HUES6 (cell line): Measurements from ENCODE around the gene NTN1.
A peak's percentile ranks its signal among the peaks of the same experiment; 100 is the strongest.
"Not testable (repeated sequence)": the region's sequence is repeated elsewhere in the genome, so short reads cannot be mapped to it uniquely, and the experiment has no call there.

Experiments used
- H3K27ac ChIP-seq: 2 replicates; pipeline ENCODE4 v1.7.0; 2013; ENCODE audit warnings: low read depth, mild to moderate bottlenecking, low read length, inconsistent platforms
- H3K27me3 ChIP-seq: 2 replicates; pipeline ENCODE4 v1.6.1; 2013; ENCODE audit warnings: low read length; ENCODE audit not compliant: control insufficient read depth, insufficient read depth
- H3K36me3 ChIP-seq: 2 replicates; pipeline ENCODE4 v1.6.1; 2013; ENCODE audit warnings: low read length; ENCODE audit not compliant: control insufficient read depth, insufficient read depth
- H3K4me1 ChIP-seq: 2 replicates; pipeline ENCODE4 v1.6.1; 2013; ENCODE audit warnings: low read length; ENCODE audit not compliant: control insufficient read depth, insufficient read depth
- H3K4me3 ChIP-seq: 2 replicates; pipeline ENCODE4 v1.5.1; 2013; ENCODE audit warnings: low read depth, low read length
- H3K9ac ChIP-seq: one replicate; pipeline ENCODE4 v1.6.1; 2013; ENCODE audit warnings: mild to moderate bottlenecking, low read length
- H3K9me3 ChIP-seq: 2 replicates; pipeline ENCODE4 v1.6.1; 2013; ENCODE audit warnings: low read depth, low read length; ENCODE audit not compliant: control insufficient read depth, insufficient read depth

Gene NTN1

DNA sequence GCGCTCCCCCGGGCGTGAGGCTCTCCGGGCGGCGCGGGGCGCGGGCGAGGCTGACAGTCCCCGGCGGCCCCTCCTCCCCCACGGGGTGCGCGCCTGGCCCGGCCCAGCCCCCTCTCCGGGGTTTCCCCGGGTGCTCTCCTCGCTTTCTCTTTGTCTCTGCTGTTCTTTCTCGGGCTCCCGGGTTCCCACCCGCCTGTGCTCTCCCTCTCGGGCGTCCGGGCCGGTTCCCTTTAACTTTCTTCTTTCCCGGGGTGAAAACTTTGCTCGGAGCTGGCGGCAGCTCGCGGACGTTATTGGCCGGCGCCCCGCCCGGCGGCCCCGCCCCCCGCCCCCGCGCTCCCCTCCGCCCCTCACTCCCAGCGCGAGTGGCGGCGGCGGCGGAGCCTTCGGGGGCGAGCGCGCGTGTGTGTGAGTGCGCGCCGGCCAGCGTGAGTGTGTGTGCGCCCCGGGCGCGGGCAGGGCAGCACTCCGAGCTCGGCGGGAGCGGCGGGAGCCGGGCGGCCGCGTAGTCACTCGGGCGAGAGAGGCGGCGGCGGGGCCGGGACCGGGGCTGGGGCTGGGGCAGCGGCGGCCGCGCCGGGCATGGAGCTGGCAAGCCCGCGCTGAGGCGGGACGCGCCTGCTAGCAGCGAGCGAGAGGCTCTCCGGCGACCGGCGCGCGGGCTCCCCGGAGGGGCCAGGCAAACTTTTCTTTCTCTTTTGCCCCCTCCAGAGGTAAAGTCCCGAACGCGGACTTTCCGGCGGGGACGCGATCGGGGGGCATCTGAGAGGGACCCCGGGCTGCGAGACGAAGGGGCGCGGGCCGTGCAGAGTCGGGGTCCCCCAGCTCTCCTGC is at the start of gene NTN1:
NTN1 (plus strand) TSS at position 353 of the 834 bp plus-strand sequence. CDS start 864 bp downstream, outside the sequence.
- H3K9me3 ChIP-seq = no peaks in the 10 kb centered on the region
- H3K4me3 ChIP-seq = peak within 1 kb of the TSS; percentile 65
- no peak within 1 kb of the TSS for H3K27ac ChIP-seq
- H3K4me1 ChIP-seq = peaks cover 52% of the 10 kb centered on the region
- H3K9ac ChIP-seq = peak within 1 kb of the TSS; percentile 49
- H3K36me3 ChIP-seq = no peaks in the 10 kb centered on the region
- peaks cover 94% of the 10 kb centered on the region for H3K27me3 ChIP-seq

DNA sequence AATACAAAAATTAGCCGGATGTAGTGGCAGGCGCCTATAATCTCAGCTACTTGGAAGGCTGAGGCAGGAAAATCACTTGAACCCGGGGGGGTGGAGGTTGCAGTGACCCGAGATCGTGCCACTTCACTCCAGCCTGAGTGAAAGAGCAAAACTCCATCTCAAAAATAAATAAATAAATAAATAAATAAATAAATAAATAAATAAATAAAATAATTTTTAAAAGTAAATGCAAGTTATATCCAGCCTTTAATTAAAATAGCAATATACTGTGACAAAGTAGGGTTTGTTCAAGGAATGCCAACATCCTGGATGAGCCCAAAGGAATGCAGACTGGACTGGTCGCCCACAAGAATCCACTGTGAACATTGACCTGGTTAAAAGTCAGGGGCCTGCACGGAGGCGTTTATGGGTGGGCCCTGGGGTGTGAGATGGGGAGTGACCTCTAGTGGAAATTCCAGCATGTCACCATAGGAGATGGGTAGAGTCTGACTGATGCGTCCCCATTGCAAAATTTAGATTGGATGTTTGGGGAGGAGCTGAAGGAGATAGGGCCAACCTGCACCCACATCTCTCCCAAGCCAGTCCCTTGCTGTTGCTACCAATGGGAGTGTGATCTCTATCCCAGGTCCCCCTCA is 46.1 kb upstream of the NTN1 start:
- no peaks in the 10 kb centered on the region for H3K36me3 ChIP-seq
- H3K27me3 ChIP-seq = no peaks in the 10 kb centered on the region
- H3K9ac ChIP-seq = no peak overlapping the region
- no peak overlapping the region for H3K27ac ChIP-seq
- H3K9me3 ChIP-seq = 0 out of 2 replicates have a peak, but pooled peaks cover 4% of the 10 kb centered on the region
- H3K4me3 ChIP-seq = no peak overlapping the region
- H3K4me1 ChIP-seq = no peaks in the 10 kb centered on the region

DNA sequence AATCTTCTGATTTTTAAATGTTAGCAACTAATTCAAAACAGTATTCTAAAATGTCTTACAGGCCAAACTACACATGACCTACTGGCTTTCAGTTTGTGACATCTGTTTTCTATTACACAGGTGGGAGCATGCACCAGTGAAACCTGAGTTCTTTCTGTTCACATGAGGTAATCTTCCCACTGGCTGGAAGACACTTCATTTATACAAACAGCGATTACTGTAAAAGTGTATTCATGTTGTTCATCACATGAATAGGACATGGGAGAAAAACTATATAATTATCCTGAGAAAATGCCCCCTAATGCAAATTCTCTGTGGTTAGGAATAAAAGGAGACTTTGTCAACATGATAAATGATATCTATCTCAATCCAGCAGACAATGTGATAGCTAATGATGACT is 44.7 kb upstream of the NTN1 start:
- no peaks in the 10 kb centered on the region for H3K4me1 ChIP-seq
- no peaks in the 10 kb centered on the region for H3K9me3 ChIP-seq
- H3K9ac ChIP-seq = no peak overlapping the region
- no peaks in the 10 kb centered on the region for H3K27me3 ChIP-seq
- H3K36me3 ChIP-seq = no peaks in the 10 kb centered on the region
- H3K27ac ChIP-seq = no peak overlapping the region
- H3K4me3 ChIP-seq = no peak overlapping the region

DNA sequence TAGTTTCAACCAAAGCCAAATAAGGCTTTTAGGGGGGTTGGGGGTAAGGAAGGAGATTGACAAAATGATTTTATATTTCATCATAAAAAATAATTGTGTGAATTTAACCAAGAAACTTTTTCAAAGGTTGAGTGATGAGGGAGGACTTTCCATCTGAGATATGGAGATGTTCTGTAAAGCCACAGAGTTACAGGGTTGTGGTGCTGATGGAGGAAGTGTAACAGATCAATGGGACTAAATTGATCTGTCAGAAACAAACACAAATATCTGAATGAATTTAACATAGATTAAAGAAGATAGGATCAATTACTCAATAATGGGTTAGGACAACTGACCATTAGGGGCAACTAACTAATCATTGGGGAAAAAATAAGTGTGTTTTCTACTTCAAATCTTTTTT is 41.6 kb upstream of the NTN1 start:
- H3K36me3 ChIP-seq = no peaks in the 10 kb centered on the region
- no peaks in the 10 kb centered on the region for H3K9me3 ChIP-seq
- H3K4me3 ChIP-seq = no peak overlapping the region
- no peaks in the 10 kb centered on the region for H3K4me1 ChIP-seq
- no peak overlapping the region for H3K9ac ChIP-seq
- no peak overlapping the region for H3K27ac ChIP-seq
- H3K27me3 ChIP-seq = no peaks in the 10 kb centered on the region

DNA sequence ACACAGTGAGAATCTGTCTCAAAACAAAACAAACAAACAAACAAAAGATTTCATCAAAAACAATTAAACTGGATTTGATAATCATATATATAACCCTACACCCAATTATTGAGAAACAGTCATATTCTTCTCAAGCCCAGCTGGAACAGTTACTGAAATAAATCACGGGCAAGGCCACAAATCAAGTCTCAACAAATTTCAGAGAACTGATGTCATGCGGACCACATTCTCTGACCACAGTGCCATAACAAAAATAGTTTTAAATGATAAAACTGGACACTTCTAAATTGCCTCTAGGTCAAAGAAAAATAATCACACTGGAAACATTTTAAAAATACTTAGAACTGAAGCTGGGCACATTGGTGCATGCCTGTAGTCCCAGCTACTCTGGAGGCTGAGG is 39.9 kb upstream of the NTN1 start:
- Histone ChIP-seq H3K9ac (no peak overlapping the region), H3K4me1 (no peaks in the 10 kb centered on the region), H3K27ac (no peak overlapping the region), H3K27me3 (no peaks in the 10 kb centered on the region), H3K36me3 (no peaks in the 10 kb centered on the region), H3K4me3 (no peak overlapping the region), H3K9me3 (peaks cover 15% of the 10 kb centered on the region)

DNA sequence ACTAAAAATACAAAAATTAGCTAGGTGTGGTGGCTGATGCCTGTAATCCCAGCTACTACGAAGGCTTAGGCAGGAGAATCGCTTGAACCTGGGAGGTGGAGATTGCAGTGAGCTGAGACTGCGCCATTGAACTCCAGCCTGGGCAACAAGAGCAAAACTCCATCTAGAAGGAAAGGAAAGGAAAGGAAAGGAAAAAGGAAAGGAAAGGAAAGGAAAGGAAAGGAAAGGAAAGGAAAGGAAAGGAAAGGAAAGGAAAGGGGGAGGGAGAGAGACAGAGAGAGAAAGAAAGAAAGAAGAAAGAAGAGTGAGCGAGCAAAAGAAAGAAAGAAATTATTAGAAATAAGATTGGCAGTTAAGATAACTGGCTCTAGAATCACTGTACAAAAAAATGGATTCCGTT is 37.1 kb upstream of the NTN1 start:
- H3K9ac ChIP-seq, H3K4me3 ChIP-seq, H3K27me3 ChIP-seq, H3K36me3 ChIP-seq, H3K4me1 ChIP-seq, H3K27ac ChIP-seq: not testable (repeated sequence)
- H3K9me3 ChIP-seq = peaks cover 18% of the 10 kb centered on the region

DNA sequence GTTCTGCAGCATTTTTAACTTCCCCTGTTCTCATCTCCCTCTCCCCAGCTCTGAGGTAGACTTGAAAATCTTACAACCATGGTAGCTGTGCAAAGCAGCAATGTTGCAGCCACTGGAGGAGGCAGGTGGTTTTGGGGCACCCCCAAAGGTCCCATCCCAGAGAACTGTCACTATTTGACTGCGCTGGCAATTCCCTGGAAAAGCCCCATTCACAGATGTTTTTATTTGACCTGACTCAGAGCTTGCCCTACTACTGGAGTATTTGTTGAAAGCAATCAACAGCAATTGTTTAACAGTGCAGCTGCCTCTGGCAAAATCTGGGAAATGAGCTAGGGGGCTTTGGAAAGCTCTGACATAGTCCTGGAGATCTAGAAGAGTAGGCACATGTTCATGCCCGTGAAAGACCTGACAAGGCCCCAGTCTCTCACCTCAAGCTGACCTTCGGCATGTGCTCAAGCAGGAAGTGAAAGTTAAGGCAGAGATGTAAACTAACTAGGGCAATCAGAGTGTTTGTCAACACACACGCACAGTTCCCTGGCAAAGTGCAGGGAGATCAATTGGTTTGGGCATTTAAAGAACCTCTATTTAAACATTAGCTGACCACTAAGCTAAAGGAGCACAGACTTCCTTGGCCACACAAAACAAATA is 36.1 kb upstream of the NTN1 start:
- Histone ChIP-seq H3K27ac (no peak overlapping the region), H3K27me3 (no peaks in the 10 kb centered on the region), H3K9ac (no peak overlapping the region), H3K4me1 (no peaks in the 10 kb centered on the region), H3K4me3 (no peak overlapping the region), H3K36me3 (no peaks in the 10 kb centered on the region), H3K9me3 (peaks cover 18% of the 10 kb centered on the region)

DNA sequence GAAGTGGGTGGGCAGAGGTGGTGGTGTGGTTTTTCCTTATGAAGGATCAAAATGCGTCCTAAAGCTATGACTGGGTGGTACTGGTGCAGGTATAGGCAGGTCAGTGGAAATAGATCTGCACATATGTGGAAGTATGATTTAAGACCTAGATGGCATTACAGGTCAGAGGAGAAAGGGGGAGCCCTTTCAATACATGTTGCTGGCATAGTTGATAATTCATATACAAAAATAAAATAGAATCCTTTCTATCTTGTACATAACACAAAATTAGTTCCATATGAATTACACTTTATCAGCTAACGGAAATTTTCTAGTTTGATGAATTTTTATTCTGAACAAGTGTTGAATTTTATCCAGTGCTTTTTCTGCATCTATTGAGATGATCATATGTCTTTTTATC is 35.0 kb upstream of the NTN1 start:
- H3K9ac ChIP-seq = no peak overlapping the region

DNA sequence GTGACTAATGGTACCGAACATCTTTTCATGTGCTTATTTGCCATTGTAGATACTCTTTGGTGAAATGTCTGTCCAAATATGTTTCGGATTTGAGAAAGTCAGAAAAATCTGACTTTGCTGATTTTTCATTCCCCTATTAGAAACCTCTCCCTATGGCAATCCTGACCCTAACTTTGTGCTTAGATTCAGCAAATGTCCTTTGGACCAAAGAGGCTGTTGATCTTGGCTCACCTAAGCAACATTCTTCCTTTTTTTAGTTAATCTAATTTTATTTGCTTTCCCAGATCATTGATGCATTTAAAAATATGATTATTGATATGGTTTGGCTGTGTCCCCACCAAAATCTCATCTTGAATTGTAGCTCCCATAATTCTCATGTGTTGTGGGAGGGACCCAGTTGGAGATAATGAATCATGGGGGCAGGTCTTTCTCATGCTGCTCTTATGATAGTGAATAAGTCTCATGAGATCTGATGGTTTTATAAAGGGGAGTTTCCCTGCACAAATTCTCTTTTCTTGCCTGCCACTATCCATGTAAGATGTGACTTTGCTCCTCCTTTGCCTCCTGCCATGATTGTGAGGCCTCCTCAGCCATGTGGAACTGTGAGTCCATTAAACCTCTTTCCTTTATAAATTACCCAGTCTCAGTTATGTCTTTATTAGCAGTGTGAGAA is 32.9 kb upstream of the NTN1 start:
- not testable (repeated sequence) for H3K4me1 ChIP-seq, H3K4me3 ChIP-seq, H3K27me3 ChIP-seq, H3K9ac ChIP-seq, H3K27ac ChIP-seq, H3K36me3 ChIP-seq
- peaks cover 18% of the 10 kb centered on the region for H3K9me3 ChIP-seq

More for the DNA sequence above, 35.0 kb upstream of the NTN1 start:
- H3K9me3 ChIP-seq = peaks cover 18% of the 10 kb centered on the region
- no peaks in the 10 kb centered on the region for H3K4me1 ChIP-seq
- H3K4me3 ChIP-seq = no peak overlapping the region
- H3K27me3 ChIP-seq = no peaks in the 10 kb centered on the region
- no peak overlapping the region for H3K27ac ChIP-seq
- no peaks in the 10 kb centered on the region for H3K36me3 ChIP-seq

DNA sequence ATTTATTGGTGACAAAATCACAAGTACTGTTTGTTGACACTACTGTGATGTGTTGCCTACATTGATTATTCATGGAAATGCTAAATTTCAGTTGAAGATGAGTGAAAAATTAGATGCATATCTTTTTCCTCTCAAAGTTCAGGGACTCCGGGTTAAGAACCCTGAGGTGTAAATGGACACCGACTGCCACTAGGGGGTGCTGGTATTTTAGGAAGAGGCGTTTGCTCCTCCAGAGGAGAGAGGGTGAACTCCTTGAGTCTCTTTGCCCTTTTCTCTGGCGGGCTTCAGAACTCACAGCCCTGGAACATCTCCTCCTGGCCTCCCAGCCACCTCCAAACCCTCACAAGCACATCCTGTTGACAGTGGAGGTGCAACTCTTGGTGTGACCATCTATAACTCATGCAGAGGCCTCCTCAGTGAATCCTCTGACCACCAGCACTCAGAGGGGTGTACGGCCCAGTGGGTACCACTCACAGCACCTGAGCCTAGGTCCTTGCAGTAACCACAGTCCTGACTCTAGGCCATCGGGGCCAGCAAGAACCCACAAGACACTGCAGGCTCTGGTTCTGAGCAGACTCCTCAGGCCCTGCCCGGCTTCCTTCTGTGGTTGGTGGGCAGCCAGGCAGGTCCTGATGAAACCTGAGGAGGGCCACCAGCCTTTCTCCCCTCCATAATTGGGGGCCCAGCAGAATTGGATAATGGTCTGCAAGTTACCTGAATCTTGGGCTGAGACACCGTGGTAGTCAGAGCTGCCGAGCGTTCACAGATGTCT is 29.6 kb upstream of the NTN1 start:
- Histone ChIP-seq H3K27me3 (no peaks in the 10 kb centered on the region), H3K9ac (no peak overlapping the region), H3K36me3 (no peaks in the 10 kb centered on the region), H3K9me3 (0 out of 2 replicates have a peak, but pooled peaks cover 4% of the 10 kb centered on the region), H3K27ac (no peak overlapping the region), H3K4me3 (no peak overlapping the region), H3K4me1 (peaks cover 12% of the 10 kb centered on the region)
